A673 (cell line): Measurements from ENCODE around the gene CFAP157.

Experiments
- CTCF ChIP-seq: fragments of 300-800, 200-600 bp; sonication (generic); conservative IDR thresholded peaks from 2 replicates; pipeline ENCODE4 v1.5.1; 2017; ENCODE audit warnings: low read depth, mild to moderate bottlenecking, antibody characterized with exemption, low read length, moderate library complexity, mixed read lengths
- EZH2 ChIP-seq: fragments of 200-600 bp; sonication (generic); IDR thresholded peaks from 2 replicates; pipeline ENCODE4 v1.6.1; 2017; ENCODE audit warnings: borderline replicate concordance, low read depth, mild to moderate bottlenecking, mixed read lengths, antibody characterized with exemption, low read length; ENCODE audit not compliant: poor library complexity, severe bottlenecking

GRCh38 chr9:127697575-127697974 lies 9.2 kb upstream of the CFAP157 start:
- TF ChIP-seq CTCF (no peak), EZH2 (no peak)
